ENCODE data around the gene IQSEC1. TPM values are rescaled to one million over a fixed set of nuclear protein-coding genes. Genes with fewer than 3 reads are reported as not detected.

The IQSEC1 gene
- total RNA-seq, 3 donors from 2014 or later, result 19.8 to 42.2 (median 21.9) TPM

DNA sequence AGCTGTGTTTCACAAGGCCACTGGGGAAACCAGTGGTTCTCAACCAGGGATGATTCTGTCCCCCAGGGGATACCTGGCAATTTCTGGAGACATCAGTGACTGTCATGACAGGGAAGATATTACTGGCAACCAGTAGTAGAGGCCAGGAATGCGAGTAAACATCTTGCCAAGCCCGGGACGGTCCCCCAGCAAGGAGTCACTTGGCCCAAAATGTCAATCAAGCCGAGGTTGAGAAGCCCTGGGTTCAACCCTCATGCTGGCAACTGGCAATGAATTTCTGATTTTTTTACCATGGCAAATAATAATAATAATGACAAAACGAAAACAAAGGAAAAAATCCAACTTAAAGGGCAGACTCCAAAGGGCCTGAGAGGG is 166.3 kb downstream of the IQSEC1 start:
- H3K4me1 ChIP-seq (ENCODE audit: low read depth), result no peaks in the 10 kb centered on the region
- DNase-seq, result peak in 1 of 3 donors; percentile 7
- TF ChIP-seq CTCF (IDR thresholded peaks at IDR 0.05), result no peak
- no peaks in the 10 kb centered on the region for H3K36me3 ChIP-seq (ENCODE audit: low read depth)
- ATAC-seq, result no peak
- H3K9me3 ChIP-seq, result no peaks in the 10 kb centered on the region
- no peak overlapping the region for H3K4me3 ChIP-seq
- intact Hi-C loops (cut with DNase I, micrococcal nuclease), result no loop called here

DNA sequence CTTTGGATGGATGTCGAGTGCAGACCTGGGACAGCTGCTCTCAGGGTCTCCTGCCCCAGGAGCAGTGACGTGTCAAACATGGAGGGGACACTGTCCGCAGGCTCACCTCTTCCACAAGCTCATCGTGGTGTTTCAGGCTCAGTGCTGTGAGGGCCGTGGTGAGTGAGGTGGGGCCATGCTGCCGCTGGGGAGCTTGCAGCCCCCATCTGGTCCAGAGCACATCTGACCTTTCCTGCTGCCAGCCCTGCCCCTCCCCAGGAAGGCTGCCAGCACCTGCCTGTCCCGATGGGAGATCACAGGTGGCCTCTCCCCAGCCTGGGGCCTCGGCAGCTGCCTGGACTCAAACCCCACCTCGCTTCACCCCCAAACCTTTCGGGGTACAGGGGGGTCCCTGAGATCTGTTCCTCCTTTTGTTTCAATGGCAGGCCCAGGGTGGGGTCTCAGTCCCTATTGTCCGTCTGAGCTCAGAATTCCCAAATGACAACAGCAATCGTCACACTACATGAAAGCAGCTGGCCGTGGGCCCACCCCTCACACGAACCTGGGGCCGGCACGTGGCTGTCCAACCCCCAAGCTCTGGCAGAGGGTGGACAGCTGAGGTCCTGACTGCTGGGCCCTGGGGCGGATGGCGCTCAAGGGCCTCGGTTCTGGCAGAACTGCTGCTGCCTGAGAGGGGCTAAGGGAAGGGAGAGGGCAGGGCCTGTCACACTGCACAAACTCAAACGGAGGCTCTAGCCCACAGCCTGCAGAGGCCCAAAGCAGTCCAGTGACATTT is 166.9 kb downstream of the IQSEC1 start:
- intact Hi-C loops (cut with DNase I, micrococcal nuclease), result no loop called here
- Histone ChIP-seq H3K4me1 (ENCODE audit: low read depth) (no peaks in the 10 kb centered on the region), H3K4me3 (no peak overlapping the region), H3K9me3 (no peaks in the 10 kb centered on the region), H3K36me3 (ENCODE audit: low read depth) (no peaks in the 10 kb centered on the region)
- ATAC-seq, result no peak
- TF ChIP-seq CTCF (IDR thresholded peaks at IDR 0.05), result no peak
- peak in 1 of 3 donors; percentile 37 for DNase-seq

GRCh38 chr3:12905316-12906071 is 167.7 kb downstream of the IQSEC1 start:
- no peak for TF ChIP-seq CTCF (IDR thresholded peaks at IDR 0.05)
- DNase-seq (peak in 1 of 3 donors; percentile 33), ATAC-seq (no peak)
- H3K36me3 ChIP-seq (ENCODE audit: low read depth), result no peaks in the 10 kb centered on the region
- intact Hi-C loops (cut with DNase I, micrococcal nuclease), result no loop called here
- no peak overlapping the region for H3K4me3 ChIP-seq
- no peaks in the 10 kb centered on the region for H3K9me3 ChIP-seq
- no peaks in the 10 kb centered on the region for H3K4me1 ChIP-seq (ENCODE audit: low read depth)

GRCh38 chr3:12904951-12905315 is 168.3 kb downstream of the IQSEC1 start:
- intact Hi-C loops (cut with DNase I, micrococcal nuclease), result no loop called here
- DNase-seq (peak in 1 of 3 donors; percentile 31), ATAC-seq (no peak)
- H3K4me1 ChIP-seq (ENCODE audit: low read depth), result no peaks in the 10 kb centered on the region
- no peaks in the 10 kb centered on the region for H3K9me3 ChIP-seq
- no peaks in the 10 kb centered on the region for H3K36me3 ChIP-seq (ENCODE audit: low read depth)
- H3K4me3 ChIP-seq, result no peak overlapping the region
- TF ChIP-seq CTCF (IDR thresholded peaks at IDR 0.05), result no peak

DNA sequence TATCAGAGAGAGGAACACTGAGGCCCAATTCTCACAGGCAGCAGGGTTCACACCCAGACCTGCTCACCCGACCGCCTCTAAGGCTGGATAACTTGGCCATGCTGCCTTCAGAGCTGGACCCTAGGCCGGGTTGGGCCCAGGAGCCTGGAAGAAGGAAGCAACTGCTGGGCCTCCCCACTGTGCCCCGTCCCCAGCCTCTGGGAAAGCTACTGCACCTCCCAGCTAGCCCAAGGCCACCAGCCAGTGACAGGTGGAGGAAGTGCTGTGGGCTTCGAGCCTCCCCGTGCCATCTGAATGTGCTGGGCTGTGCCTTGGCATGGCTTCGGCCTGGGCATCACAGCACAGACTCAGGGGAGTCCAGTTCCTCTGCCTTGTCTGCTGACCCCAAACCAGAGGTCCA is 169.3 kb downstream of the IQSEC1 start:
- no peaks in the 10 kb centered on the region for H3K36me3 ChIP-seq (ENCODE audit: low read depth)
- intact Hi-C loops (cut with DNase I, micrococcal nuclease), result no loop called here
- TF ChIP-seq CTCF (IDR thresholded peaks at IDR 0.05), result no peak

More for the DNA sequence above, 169.3 kb downstream of the IQSEC1 start:
- H3K9me3 ChIP-seq, result no peaks in the 10 kb centered on the region
- ATAC-seq, result no peak
- H3K4me3 ChIP-seq, result no peak overlapping the region
- H3K4me1 ChIP-seq (ENCODE audit: low read depth), result no peaks in the 10 kb centered on the region
- peak in 1 of 3 donors; percentile 41 for DNase-seq
